ENCODE measurements around the gene CDKL2.

The CDKL2 gene

GRCh38 chr4:75639124-75639695, 8.9 kb upstream of the CDKL2 start:
- no peak for DNase-seq (ENCODE audit: low spot score)

GRCh38 chr4:75637827-75638226, 7.5 kb upstream of the CDKL2 start:
- DNase-seq (ENCODE audit: low spot score): no peak

DNA sequence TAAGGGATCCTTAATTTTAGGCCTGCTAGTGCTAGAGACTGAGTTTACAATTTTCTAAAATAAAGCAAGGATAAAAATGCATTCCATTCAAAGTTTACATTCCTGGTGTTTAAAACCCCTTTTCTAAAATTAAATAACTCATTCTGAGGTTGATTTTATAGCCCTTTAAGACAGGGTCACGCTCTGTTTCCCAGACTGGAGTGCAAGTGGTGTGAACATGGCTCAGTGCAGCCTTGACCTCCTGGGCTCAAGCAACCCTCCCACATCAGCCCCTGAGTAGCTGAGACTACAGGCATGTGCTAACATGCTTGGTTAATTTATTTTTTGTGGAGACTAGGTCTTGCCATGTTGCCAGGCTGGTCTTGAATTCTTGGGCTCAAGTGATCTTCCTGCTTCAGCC, 6.8 kb upstream of the CDKL2 start:
- no peak for DNase-seq (ENCODE audit: low spot score)

GRCh38 chr4:75634951-75635350, 4.6 kb upstream of the CDKL2 start:
- no peak for DNase-seq (ENCODE audit: low spot score)

DNA sequence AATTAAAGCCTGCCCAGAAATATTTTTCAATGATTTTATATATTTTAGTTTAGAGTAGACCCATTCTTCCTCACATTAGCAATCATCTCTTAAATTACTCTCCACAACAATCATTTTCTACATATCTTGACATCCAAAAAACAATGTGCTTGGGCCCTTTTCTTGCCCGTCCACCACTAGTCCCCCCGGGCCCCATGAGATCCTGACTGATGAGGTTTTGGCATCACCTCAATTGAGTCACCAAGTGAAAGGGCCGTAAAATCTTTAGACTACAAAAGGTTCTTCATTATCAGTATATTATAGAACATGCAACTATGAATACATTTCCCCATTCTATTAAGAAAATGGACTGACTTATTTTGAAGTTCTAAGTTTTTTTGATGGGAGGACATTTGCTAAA, 4.0 kb upstream of the CDKL2 start:
- DNase-seq (ENCODE audit: low spot score): no peak

GRCh38 chr4:75633846-75634245, 3.5 kb upstream of the CDKL2 start:
- no peak for DNase-seq (ENCODE audit: low spot score)

- DNase-seq (ENCODE audit: low spot score): no peak
Observed at GRCh38 chr4:75630937-75631329, 605 bp upstream of the CDKL2 start.

DNA sequence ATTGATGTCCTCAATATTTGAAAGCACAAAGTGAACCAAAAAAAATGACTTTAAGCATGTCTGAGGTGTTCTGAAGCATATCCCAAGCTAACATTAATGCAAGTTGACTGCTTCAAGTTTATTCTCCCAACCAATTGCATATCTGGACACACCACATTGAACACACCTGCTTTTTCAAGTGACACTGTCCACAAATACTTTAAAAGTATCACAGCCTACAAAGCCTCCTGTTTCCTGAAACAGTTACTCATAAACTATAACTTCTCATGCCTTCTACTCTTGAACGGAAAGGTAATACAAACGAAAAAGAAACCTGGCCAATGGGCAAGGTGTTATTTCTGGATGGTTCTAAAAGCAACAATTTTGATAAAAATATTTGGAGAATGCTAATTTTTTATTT, 1.1 kb downstream of the CDKL2 start:
- no peak for DNase-seq (ENCODE audit: low spot score)

DNA sequence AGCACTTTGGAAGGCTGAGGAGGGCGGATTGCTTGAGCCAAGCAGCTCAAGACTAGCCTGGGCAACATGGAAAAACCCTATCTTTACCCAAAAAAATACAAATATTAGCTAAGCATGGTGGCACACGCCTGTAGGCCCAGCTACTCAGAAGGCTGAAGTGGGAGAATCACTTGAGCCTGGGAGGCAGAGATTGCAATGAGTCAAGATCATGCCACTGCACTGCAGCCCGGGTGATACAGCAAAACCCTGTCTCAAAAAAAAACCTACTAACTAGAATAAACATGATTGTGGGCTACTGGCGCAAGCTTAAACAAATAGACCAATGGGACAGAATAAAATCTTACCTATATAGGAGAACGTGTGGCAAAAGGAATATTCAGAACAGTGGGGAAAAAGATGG, 7.3 kb downstream of the CDKL2 start:
- no peak for DNase-seq (ENCODE audit: low spot score)

DNA sequence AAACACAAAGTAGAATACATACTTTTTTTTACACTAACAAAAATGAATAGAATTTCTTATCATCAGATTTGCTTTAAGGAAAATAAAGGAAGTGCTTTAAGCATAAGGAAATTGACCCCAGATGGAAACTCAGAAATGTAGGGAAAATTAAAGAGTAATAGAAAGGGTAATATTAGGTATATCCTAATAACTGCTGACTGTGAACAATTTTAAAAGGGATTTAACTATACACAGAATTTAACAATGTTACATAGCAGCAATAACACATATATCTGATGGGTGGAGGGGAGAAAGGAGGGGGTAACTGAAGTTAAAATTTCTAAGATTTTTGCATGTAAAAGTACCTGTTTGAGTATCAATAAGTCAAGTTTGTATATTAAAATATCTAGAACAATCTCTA, 8.6 kb downstream of the CDKL2 start:
- DNase-seq (ENCODE audit: low spot score): no peak

DNA sequence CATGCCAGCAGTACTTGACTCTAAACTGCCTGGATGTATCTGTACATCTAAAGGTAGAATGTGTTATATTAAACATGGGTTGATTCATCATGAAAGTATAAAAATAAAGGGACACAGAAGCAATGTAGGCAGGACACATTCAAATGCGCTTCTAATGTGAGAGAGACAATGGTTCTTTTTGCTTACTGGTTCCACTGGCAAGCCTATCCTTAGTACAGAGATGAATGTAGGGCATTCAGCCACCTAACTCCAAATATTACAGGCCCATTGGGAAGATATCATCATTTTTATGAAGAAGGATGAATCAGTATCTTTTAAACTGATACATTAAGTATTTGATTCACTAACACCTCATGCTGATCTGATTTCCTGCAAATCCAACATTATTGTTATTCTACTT, 18.0 kb downstream of the CDKL2 start:
- DNase-seq (ENCODE audit: low spot score): no peak

DNA sequence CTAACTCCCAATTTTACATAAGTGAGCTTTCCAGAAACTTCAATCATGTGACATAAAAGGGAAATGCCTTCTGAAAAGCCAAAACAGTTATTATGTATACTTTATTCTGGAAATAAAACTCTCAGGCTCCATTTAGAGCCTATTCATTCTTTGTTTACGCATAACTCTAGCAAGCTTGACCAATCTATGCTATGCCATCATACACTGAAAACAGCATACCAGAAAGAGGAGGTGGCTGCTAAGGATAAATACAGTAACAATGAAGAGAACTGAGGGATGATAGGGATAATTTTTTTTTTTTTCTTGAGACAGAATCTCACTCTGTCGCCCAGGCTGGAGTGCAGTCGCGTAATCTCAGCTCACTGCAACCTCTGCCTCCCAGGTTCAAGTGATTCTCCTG, 24.4 kb downstream of the CDKL2 start:
- DNase-seq (ENCODE audit: low spot score): no peak

- no peak for DNase-seq (ENCODE audit: low spot score)
Observed at GRCh38 chr4:75599647-75600046, 30.7 kb downstream of the CDKL2 start.

DNA sequence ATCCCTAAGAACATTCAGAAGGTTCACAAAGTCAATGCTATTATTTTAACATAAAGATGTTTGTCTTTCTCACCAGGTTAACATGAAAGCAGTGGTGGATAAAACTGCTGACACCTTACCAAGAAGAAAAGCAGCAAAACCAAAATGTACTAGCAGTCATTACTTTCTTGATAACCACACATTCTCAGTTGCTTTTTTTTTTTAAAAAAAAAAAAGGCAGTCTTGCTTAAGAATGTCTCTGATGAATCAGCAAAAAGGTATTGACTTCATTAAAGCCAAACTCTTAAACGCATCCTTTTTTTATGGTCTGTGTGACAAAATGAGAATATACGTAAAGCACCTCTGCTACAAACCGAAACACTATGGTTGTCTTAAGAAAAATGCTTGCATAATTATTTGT, 31.9 kb downstream of the CDKL2 start:
- no peak for DNase-seq (ENCODE audit: low spot score)

DNA sequence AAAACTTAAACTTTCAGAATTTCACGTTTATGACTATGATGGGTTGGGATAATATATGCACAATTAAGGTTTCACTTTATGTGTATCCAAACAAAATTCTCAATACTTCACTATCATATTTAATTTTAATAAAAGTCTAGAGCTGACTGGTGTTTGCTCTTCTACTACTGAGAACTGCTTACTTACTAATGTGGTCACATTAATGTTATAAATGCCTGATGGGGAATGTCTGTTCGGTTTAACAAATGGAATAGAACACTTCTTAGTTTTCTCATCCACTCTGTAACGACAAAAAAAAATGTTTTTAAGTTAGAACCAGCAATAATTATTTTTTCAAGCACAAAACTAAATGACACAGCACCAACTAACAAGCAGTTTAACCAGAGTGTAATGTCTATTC, 34.3 kb downstream of the CDKL2 start:
- DNase-seq (ENCODE audit: low spot score): no peak

GRCh38 chr4:75593393-75593792, 36.9 kb downstream of the CDKL2 start:
- DNase-seq (ENCODE audit: low spot score): no peak

DNA sequence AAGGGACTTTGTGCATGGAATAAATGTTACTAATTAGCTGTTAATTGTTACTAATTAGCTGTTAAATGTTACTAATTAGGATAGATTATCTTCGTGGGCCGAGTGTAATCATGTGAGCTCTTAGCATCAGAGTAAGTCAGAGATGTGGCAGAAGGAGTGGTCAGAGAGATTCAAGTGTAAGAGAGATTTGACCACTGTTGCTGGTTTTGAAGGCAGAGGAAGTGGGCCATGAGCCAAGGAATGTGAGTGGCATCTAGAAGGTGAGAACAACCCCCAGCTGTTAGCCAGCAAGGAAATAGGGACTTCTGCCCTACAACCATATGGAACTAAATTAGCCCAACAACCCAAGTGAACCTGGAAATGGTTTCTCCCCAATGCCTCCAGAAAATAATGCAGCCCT, 46.3 kb downstream of the CDKL2 start:
- DNase-seq (ENCODE audit: low spot score): no peak

GRCh38 chr4:75567725-75568124, 62.6 kb downstream of the CDKL2 start:
- DNase-seq (ENCODE audit: low spot score): no peak

DNA sequence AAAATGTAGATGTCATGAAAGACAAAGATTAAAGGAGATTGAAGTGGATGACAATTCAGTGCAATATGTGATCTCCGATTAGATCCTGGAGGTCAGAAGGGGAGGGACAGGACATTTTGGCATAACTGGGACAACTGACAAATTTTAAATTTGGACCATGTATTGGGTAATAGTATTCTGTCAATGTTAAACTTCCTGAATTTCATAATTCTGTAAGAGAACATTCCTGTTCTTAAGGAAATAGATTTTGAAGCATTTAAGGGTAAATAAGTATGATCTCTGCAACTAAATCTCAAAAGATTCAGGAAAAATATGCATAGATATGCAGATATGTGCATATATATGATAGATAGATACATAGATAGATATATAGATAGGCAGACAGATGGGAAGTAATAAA, 63.4 kb downstream of the CDKL2 start:
- DNase-seq (ENCODE audit: low spot score): no peak

GRCh38 chr4:75565481-75565880, 64.8 kb downstream of the CDKL2 start:
- DNase-seq (ENCODE audit: low spot score): no peak

GRCh38 chr4:75564023-75564422, 66.3 kb downstream of the CDKL2 start:
- no peak for DNase-seq (ENCODE audit: low spot score)

DNA sequence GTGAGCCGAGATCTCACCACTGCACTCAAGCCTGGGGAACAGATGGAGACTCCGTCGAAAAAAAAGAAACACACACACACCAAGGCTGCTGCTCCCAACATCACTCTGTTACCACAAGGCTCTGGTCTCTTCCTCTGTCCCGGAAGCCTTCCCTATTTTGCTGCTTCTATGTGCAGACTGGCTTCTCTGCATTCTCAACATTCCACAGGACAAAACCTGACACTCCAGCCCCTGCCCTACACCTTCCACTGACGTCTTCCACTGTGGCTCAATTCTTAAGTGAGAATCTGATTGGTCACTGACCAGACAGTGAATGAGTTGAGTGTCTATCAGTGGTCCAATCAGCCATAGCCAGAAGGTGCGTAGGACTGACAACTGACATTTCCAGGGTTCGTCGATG, 68.5 kb downstream of the CDKL2 start:
- no peak for DNase-seq (ENCODE audit: low spot score)

DNA sequence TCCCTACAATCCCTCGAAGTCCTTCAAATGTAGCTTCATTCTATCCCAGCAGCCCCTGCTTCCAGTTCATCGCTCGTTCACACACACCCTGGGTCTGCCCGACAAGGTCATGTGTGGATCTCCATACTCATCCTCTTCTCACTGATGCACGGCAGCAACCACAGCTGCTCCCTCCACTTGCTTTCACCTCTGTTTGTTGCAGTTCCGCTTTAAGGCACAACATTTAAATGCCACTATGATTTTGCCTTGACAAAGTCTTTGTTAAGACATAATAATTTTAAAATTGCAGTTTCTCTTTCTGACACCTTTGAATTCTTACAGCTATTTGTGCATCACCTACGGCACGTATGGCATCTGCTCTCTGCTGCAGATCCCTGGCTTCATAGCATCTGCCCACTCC, 72.6 kb downstream of the CDKL2 start:
- no peak for DNase-seq (ENCODE audit: low spot score)

DNA sequence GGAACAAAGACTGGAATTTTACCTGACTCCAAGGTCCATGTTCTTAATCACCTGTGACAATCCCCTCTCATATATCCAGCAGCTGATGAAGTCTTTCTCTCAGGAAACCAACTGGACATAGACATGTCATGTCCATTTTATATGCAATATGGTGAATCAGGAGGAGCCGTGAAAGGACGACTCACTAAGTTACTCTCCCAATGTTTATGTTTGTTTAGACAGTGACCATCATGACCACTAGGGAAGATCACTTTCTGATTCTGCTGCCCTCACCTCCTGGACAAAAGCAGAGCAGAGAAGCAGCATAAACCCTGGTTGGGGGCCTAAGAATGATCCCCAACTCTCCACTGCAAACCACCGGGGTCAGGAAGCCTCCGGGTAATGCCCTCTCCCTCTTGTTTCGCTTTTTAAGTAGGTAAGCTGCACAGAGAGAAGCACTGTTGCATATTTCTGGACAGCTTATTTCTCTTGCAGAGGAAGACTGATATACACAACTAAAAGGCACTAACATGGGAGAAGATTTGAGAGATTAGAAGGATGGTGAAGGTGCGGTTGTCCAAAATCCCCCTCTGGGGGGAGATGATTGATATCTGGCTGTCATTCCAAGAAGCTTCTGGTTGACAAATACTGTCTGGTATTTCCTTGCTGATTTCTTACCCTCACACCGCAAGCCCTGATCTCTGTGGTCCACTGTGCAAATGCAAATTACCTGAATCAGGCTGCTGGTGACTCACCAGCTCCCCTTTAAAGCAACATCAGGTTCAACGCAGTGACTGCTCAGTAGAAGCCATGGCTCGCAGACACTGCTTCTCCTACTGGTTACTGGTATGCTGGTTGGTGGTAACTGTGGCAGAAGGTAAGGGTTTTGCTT, 74.8 kb downstream of the CDKL2 start, which contains the start of gene ODAPH:
ODAPH (plus strand) TSS at position 773 of the 871 bp plus-strand sequence; CDS start at position 790, 17 bp downstream.
- DNase-seq (ENCODE audit: low spot score): peak; percentile 23
